SK-N-SH (cell line): ENCODE measurements around the gene TMPRSS9. TPM values are rescaled to one million over a fixed set of nuclear protein-coding genes. Genes with fewer than 3 reads are reported as not detected.

Experiments
- CTCF ChIA-PET: fragments of 300-600, 350-600 bp; formaldehyde crosslinking; extraction: SDS; loops from one replicate; lab custom pipeline; 2021; lab: Yijun Ruan, JAX
- POLR2A ChIA-PET: fragments of 350-600 bp; sonication (Branson Sonifier 250); formaldehyde crosslinking; extraction: SDS; loops from one replicate; lab custom pipeline; 2020; ENCODE audit warnings: antibody characterized with exemption, inconsistent platforms; lab: Yijun Ruan, JAX
- DNase-seq: peaks from one replicate; pipeline ENCODE4 v3.0.0; 2012
- H2AFZ ChIP-seq: fragments of 200-600 bp; sonication (generic); 2 replicates; pipeline ENCODE4 v1.8.1; 2016; ENCODE audit warnings: antibody characterized with exemption, mild to moderate bottlenecking, low read depth
- H3F3A ChIP-seq: fragments of 200-600 bp; sonication (generic); replicated peaks from 2 replicates; pipeline ENCODE3; 2016; ENCODE audit warnings: antibody characterized with exemption, mild to moderate bottlenecking; ENCODE audit not compliant: insufficient read depth
- H3K27ac ChIP-seq, 2 experiments: fragments of 200-500 bp in 1 of 2; fragments of 200-600 bp in 1 of 2; sonication (Bioruptor generic) in 1 of 2; sonication (generic), shearing (Covaris generic) in 1 of 2; 2 replicates each; pipeline versions ENCODE4 v1.5.1 to v1.6.1; 2014 to 2016; ENCODE audit warnings: low read depth in 2 of 2, inconsistent platforms in 1 of 2, low read length in 1 of 2, mild to moderate bottlenecking in 1 of 2, mixed read lengths in 1 of 2
- H3K27me3 ChIP-seq: fragments of 200-600 bp; sonication (generic), shearing (Covaris generic); 2 replicates; pipeline ENCODE4 v1.6.1; 2016; ENCODE audit warnings: mixed run types; ENCODE audit not compliant: insufficient read depth
- H3K36me3 ChIP-seq, 2 experiments: fragments of 200-500 bp in 1 of 2; fragments of 200-600 bp in 1 of 2; sonication (Bioruptor generic) in 1 of 2; sonication (generic) in 1 of 2; replicated peaks in 1 of 2; 2 replicates each; pipeline versions ENCODE3 to v1.5.1; 2014 to 2016; ENCODE audit warnings: low read length in 1 of 2, mild to moderate bottlenecking in 1 of 2; ENCODE audit not compliant: insufficient read depth in 2 of 2, control insufficient read depth in 1 of 2
- H3K4me1 ChIP-seq, 2 experiments: fragments of 200-500 bp in 1 of 2; fragments of 200-600 bp in 1 of 2; sonication (Bioruptor generic) in 1 of 2; sonication (generic), shearing (Covaris generic) in 1 of 2; 2 replicates each; pipeline versions ENCODE4 v1.5.1 to v1.6.1; 2014 to 2016; ENCODE audit warnings: low read depth in 1 of 2, low read length in 1 of 2, mixed run types in 1 of 2; ENCODE audit not compliant: insufficient read depth in 2 of 2, control insufficient read depth in 1 of 2
- H3K4me2 ChIP-seq: fragments of 200-600 bp; sonication (generic), shearing (Covaris generic); 2 replicates; pipeline ENCODE4 v1.6.1; 2017; ENCODE audit warnings: mixed run types
- H3K4me3 ChIP-seq, 2 experiments: fragments of 200-500 bp in 1 of 2; fragments of 200-600 bp in 1 of 2; sonication (Bioruptor generic) in 1 of 2; sonication (generic), shearing (Covaris generic) in 1 of 2; 2 replicates each; pipeline versions ENCODE4 v1.5.1 to v1.8.1; 2014 to 2016; ENCODE audit warnings: low read depth in 2 of 2, inconsistent platforms in 1 of 2, low read length in 1 of 2, mild to moderate bottlenecking in 1 of 2, mixed read lengths in 1 of 2, moderate library complexity in 1 of 2
- H3K79me2 ChIP-seq: fragments of 200-600 bp; sonication (generic); 2 replicates; pipeline ENCODE4 v1.8.1; 2017; ENCODE audit warnings: mild to moderate bottlenecking; ENCODE audit not compliant: insufficient read depth
- H3K9ac ChIP-seq: fragments of 200-600 bp; sonication (generic); 2 replicates; pipeline ENCODE4 v1.6.1; 2017; ENCODE audit warnings: mixed run types
- H3K9me2 ChIP-seq: fragments of 200-600 bp; sonication (generic); 2 replicates; pipeline ENCODE4 v1.6.1; 2017; ENCODE audit warnings: mixed run types
- H3K9me3 ChIP-seq: fragments of 200-600 bp; sonication (generic); 2 replicates; pipeline ENCODE4 v1.6.1; 2017; ENCODE audit warnings: mixed run types, mild to moderate bottlenecking, moderate library complexity
- H4K20me1 ChIP-seq: fragments of 200-600 bp; sonication (generic); 2 replicates; pipeline ENCODE4 v1.6.1; 2017; ENCODE audit warnings: mild to moderate bottlenecking, mixed run types; ENCODE audit not compliant: insufficient read depth
- CHD2 ChIP-seq: fragments of 150-350 bp; IDR thresholded peaks from 2 replicates; pipeline ENCODE4 v1.6.1; 2018; ENCODE audit warnings: low read length; ENCODE audit not compliant: partially characterized antibody
- ELF1 ChIP-seq: IDR thresholded peaks from 2 replicates; pipeline ENCODE4 v1.4.0; 2012
- EP300 ChIP-seq, 2 experiments: IDR thresholded peaks; 2 replicates each; pipeline versions ENCODE4 v1.4.0 to v1.6.1; 2012; ENCODE audit warnings: borderline replicate concordance in 1 of 2, low read depth in 1 of 2, low read length in 1 of 2
- FOSL2 ChIP-seq: IDR thresholded peaks from 2 replicates; pipeline ENCODE4 v1.4.0; 2012; ENCODE audit warnings: low read depth, mild to moderate bottlenecking, moderate library complexity, borderline replicate concordance
- FOXJ3 ChIP-seq: sonication (generic); formaldehyde crosslinking; IDR thresholded peaks from 2 replicates; pipeline ENCODE4 v1.5.1; 2020; ENCODE audit warnings: mild to moderate bottlenecking, missing genetic modification reagents
- FOXM1 ChIP-seq: IDR thresholded peaks from 2 replicates; pipeline ENCODE4 v1.4.0; 2012; ENCODE audit warnings: low read depth, mild to moderate bottlenecking
- GATA2 ChIP-seq: sonication (generic); formaldehyde crosslinking; IDR thresholded peaks from 2 replicates; pipeline ENCODE4 v1.5.0; 2020; ENCODE audit warnings: mild to moderate bottlenecking, missing genetic modification reagents
- IRF3 ChIP-seq: fragments of 150-350 bp; IDR thresholded peaks from 2 replicates; pipeline ENCODE4 v1.6.1; 2016; ENCODE audit warnings: mild to moderate bottlenecking, low read depth, low read length
- MEF2A ChIP-seq: IDR thresholded peaks from 2 replicates; pipeline ENCODE4 v1.4.0; 2012; ENCODE audit warnings: low read depth, borderline replicate concordance
- MXI1 ChIP-seq: IDR thresholded peaks from 2 replicates; pipeline ENCODE4 v1.6.1; 2012; ENCODE audit warnings: mild to moderate bottlenecking, low read depth, low read length, improper control_type of control experiment
- NRF1 ChIP-seq: IDR thresholded peaks from 2 replicates; pipeline ENCODE4 v1.6.1; 2012; ENCODE audit warnings: low read depth, mild to moderate bottlenecking, low read length
- RAD21 ChIP-seq: IDR thresholded peaks from 2 replicates; pipeline ENCODE4 v1.6.1; 2012; ENCODE audit warnings: mild to moderate bottlenecking, low read length
- RCOR1 ChIP-seq: fragments of 150-350 bp; IDR thresholded peaks from 2 replicates; pipeline ENCODE4 v1.6.1; 2017; ENCODE audit warnings: antibody characterized with exemption, low read length
- RXRA ChIP-seq: IDR thresholded peaks from 2 replicates; pipeline ENCODE4 v1.4.0; 2012; ENCODE audit warnings: low read depth, mild to moderate bottlenecking, borderline replicate concordance
- SMC3 ChIP-seq: IDR thresholded peaks from 2 replicates; pipeline ENCODE4 v1.6.1; 2012; ENCODE audit warnings: low read depth, low read length, improper control_type of control experiment
- TCF12 ChIP-seq: IDR thresholded peaks from 2 replicates; pipeline ENCODE4 v1.4.0; 2012
- TEAD4 ChIP-seq: IDR thresholded peaks from 2 replicates; pipeline ENCODE4 v1.4.0; 2012; ENCODE audit warnings: mild to moderate bottlenecking, borderline replicate concordance; ENCODE audit not compliant: insufficient read depth
- WGBS: methylation state at CpG from one replicate; pipeline ENCODE4 v1.1.6; 2017; ENCODE audit warnings: low lambda C conversion rate; 5-methylcytosine and 5-hydroxymethylcytosine counted together
- polyA plus RNA-seq, 3 experiments: library from polyadenylated mRNA; depleted of rRNA; stranded (reverse); fragments of >200 nt; gene quantifications; 2 replicates each; pipeline ENCODE4 v1.2.3, GENCODE V29; 2012
- TF ChIP-seq, protein P1 (sequence below): IDR thresholded peaks from 2 replicates; pipeline ENCODE4; 2012

TMPRSS9 gene
- polyA plus RNA-seq, 1 of the 3 experiments (the other 2 are of a cell fraction) = not detected

DNA sequence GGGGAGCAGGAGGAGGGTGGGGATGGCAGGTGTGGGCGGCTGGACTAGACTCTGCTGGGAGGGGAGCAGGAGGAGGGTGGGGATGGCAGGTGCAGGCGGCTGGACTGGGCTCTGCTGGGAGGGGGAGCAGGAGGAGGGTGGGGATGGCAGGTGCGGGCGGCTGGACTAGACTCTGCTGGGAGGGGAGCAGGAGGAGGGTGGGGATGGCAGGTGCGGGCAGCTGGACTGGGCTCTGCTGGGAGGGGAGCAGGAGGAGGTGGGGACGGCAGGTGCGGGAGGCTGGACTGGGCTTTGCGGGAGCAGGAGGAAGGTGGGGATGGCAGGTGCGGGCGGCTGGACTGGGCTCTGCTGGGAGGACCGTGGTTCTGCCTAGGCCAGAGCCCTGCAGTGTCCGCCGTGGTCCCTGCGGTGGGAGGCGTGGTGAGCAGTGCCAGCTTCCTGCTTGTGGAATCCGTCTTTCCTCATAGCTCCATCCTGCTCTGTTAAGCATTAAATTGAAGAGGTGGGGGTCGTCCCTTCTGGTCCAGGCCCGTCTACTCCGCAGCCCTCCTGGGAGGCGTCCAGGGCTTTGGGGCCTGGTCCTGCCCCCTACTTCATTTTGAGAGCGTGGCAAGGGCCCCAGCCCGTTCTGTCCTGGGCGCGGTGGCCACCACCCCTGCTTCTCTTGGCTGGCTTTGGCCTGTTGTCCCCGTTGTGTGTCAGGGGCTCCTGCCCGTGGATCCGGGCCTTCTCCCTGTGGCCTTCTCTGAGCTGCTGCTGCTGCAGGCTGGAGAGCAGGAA, 26.8 kb upstream of the TMPRSS9 start:
- H3F3A ChIP-seq = peaks cover 18% of the 10 kb centered on the region
- H2AFZ ChIP-seq = no peak overlapping the region

GRCh38 chr19:2333807-2334211, 26.3 kb upstream of the TMPRSS9 start:
- no peak for TF ChIP-seq ELF1
- TF ChIP-seq TCF12 = no peak
- peak; percentile 11; the same call in 1 of the 2 replicates for TF ChIP-seq SMC3
- TF ChIP-seq RAD21 = 0 out of 2 replicates have a peak, but pooled peaks have one; percentile 6
- peaks cover 71% of the 10 kb centered on the region for H3K79me2 ChIP-seq

More for the DNA sequence above, 26.8 kb upstream of the TMPRSS9 start:
- TF ChIP-seq NRF1 (no peak), MEF2A (no peak), MXI1 (no peak), FOXJ3 (CRISPR knock-in tag) (no peak), FOXM1 (no peak)
- Histone ChIP-seq H3K4me2 (no peak overlapping the region), H3K9me2 (no peaks in the 10 kb centered on the region), H3K27me3 (no peaks in the 10 kb centered on the region), H3K36me3 (no peaks in the 10 kb centered on the region), H3K4me1 (peaks cover 6 to 10% of the 10 kb centered on the region in 2 experiments; a peak in 2 of 4 replicates), H3K4me3 (no peak overlapping the region), H3K9ac (no peak overlapping the region), H3K79me2 (peaks cover 70% of the 10 kb centered on the region), H4K20me1 (peaks cover 20% of the 10 kb centered on the region), H3K27ac (peak overlapping the region in 1 of 2 experiments; percentile 6; a peak in 1 of 4 replicates), H3K9me3 (no peaks in the 10 kb centered on the region)
- ChIA-PET POLR2A (interaction anchor here (0.6 kb wide), 1 partner anchor 48 kb away, joined by 3 read pairs; no protein-coding TSS in a partner anchor), CTCF (interaction anchor here (0.8 to 1.4 kb wide), 2 partner anchors 90 to 281 kb away, joined by 3 read pairs; no protein-coding TSS in a partner anchor)
- DNase-seq = no peak
- 95% methylated on average over 25 of the region's 27 CpGs for WGBS

DNA sequence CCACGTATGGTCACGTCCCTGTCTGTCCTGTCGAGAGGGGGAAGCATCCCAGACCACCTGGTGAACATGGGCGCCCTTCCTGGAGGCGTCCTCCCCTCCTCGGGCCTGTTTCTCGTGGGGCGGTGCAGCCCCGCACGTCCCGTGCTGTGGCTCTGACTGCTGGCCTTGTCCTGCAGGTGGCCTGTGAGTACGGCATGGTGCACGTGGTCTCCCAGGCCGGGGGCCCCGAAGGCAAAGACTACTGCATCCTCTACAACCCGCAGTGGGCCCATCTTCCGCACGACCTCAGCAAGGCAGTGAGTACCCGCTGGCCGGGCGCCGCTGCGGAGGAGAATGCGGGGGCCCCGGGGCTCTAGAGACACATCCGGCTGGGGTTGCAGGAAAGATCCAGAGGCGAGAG, 25.6 kb upstream of the TMPRSS9 start:
- Histone ChIP-seq H3F3A (peaks cover 18% of the 10 kb centered on the region), H3K9me3 (no peaks in the 10 kb centered on the region), H3K79me2 (peaks cover 64% of the 10 kb centered on the region), H2AFZ (no peak overlapping the region), H4K20me1 (peaks cover 20% of the 10 kb centered on the region), H3K4me1 (peaks cover 5 to 6% of the 10 kb centered on the region in 2 experiments; a peak in 2 of 4 replicates), H3K36me3 (no peaks in the 10 kb centered on the region), H3K27me3 (no peaks in the 10 kb centered on the region), H3K9me2 (no peaks in the 10 kb centered on the region), H3K9ac (no peak overlapping the region), H3K27ac (no peak overlapping the region), H3K4me3 (no peak overlapping the region), H3K4me2 (no peak overlapping the region)
- no peak for DNase-seq
- POLR2A ChIA-PET = interaction anchor here (1.1 kb wide), 1 partner anchor 18 kb away, joined by 3 read pairs; no protein-coding TSS in a partner anchor
- CTCF ChIA-PET = interaction anchor here (0.8 to 1.4 kb wide), 2 partner anchors 91 to 279 kb away, joined by 3 read pairs; no protein-coding TSS in a partner anchor
- WGBS = 100% methylated on average over 4 of the region's 27 CpGs
- TF ChIP-seq MXI1 = no peak
- no peak for TF ChIP-seq FOSL2
- no peak for TF ChIP-seq RXRA
- TF ChIP-seq, protein P1, sequence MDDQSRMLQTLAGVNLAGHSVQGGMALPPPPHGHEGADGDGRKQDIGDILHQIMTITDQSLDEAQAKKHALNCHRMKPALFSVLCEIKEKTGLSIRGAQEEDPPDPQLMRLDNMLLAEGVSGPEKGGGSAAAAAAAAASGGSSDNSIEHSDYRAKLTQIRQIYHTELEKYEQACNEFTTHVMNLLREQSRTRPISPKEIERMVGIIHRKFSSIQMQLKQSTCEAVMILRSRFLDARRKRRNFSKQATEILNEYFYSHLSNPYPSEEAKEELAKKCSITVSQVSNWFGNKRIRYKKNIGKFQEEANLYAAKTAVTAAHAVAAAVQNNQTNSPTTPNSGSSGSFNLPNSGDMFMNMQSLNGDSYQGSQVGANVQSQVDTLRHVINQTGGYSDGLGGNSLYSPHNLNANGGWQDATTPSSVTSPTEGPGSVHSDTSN = no peak
- no peak for TF ChIP-seq EP300 (IDR thresholded peaks at IDR 0.05; ENCODE audit: borderline replicate concordance in 1 of 2, low read depth in 1 of 2, low read length in 1 of 2)
- TF ChIP-seq NRF1 = no peak
- TF ChIP-seq IRF3 = no peak
- TF ChIP-seq TEAD4 = no peak
- no peak for TF ChIP-seq GATA2 (CRISPR knock-in tag)
- no peak for TF ChIP-seq MEF2A
- TF ChIP-seq RAD21 = no peak
- no peak for TF ChIP-seq CHD2
- TF ChIP-seq RCOR1 = no peak
- TF ChIP-seq ELF1 = no peak

More at GRCh38 chr19:2333807-2334211, 26.3 kb upstream of the TMPRSS9 start:
- Histone ChIP-seq H3K4me1 (peaks cover 6 to 10% of the 10 kb centered on the region in 2 experiments; a peak in 2 of 4 replicates), H3K27ac (no peak overlapping the region), H3K27me3 (no peaks in the 10 kb centered on the region), H3K9me2 (no peaks in the 10 kb centered on the region), H3F3A (peaks cover 18% of the 10 kb centered on the region), H3K4me2 (no peak overlapping the region), H3K4me3 (no peak overlapping the region), H2AFZ (no peak overlapping the region), H4K20me1 (peaks cover 20% of the 10 kb centered on the region), H3K9ac (no peak overlapping the region), H3K36me3 (no peaks in the 10 kb centered on the region), H3K9me3 (no peaks in the 10 kb centered on the region)
- POLR2A ChIA-PET = interaction anchor here (0.6 kb wide), 1 partner anchor 48 kb away, joined by 3 read pairs; no protein-coding TSS in a partner anchor
- no peak for DNase-seq
- WGBS = 88% methylated on average over 5 of the region's 11 CpGs
- CTCF ChIA-PET = interaction anchor here (0.8 to 1.4 kb wide), 2 partner anchors 90 to 280 kb away, joined by 3 read pairs; no protein-coding TSS in a partner anchor
